ENCODE measurements around the gene MGMT. TPM values are rescaled to one million over a fixed set of nuclear protein-coding genes. Genes with fewer than 3 reads are reported as not detected.

The MGMT gene
- total RNA-seq, 2 donors from 2014 or later = 18.7 to 22.4 TPM

DNA sequence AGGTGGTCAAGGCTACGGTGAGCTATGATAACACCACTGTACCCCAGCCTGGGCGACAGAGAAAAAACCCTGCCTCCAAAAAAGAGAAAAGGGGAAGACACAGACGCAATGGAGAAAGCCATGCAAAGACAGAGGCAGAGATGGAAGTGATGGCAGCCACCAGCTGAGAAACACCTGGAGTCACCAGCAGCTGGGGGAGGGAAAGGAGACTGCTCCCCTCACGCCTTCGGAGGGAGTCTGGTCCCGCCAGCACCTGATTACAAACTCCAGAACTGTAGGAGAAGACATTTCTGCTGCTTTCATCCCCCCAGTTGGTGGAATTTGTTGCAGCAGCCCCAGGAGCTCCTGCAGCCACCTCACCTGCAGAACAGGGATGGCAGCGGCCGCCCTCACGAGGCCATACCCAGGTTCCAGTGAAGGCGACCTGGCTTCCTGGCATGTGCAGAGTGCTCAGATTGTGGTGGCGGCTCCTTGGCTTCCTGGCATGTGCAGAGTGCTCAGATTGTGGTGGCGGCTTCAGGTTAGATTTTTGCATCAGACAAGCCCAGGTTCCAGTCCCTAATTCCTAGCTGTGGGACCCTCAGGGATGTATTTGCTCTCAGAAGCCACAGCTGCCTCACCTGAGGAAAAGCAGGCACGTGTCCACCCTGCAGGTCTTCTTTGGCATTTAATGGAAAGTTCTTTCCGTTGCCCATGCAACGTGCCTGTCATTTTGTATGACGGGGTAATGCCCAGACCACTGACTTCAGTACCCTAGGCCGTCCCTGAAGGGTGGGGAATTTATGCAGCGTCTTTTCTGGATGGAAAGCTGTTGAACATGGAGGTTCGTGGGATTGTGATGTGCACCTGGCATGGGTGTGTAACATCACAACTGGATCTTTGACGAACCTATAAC, 314.1 kb downstream of the MGMT start:
- H3K27ac Mint-ChIP-seq = no peak overlapping the region
- no peak overlapping the region for H3K4me3 Mint-ChIP-seq
- no peaks in the 10 kb centered on the region for H3K27me3 Mint-ChIP-seq
- H3K36me3 Mint-ChIP-seq (ENCODE audit: low read depth) = no peaks in the 10 kb centered on the region
- ATAC-seq (replicated peaks) = no peak
- H3K9me3 Mint-ChIP-seq = peaks cover 17% of the 10 kb centered on the region
- no peaks in the 10 kb centered on the region for H3K4me1 Mint-ChIP-seq

DNA sequence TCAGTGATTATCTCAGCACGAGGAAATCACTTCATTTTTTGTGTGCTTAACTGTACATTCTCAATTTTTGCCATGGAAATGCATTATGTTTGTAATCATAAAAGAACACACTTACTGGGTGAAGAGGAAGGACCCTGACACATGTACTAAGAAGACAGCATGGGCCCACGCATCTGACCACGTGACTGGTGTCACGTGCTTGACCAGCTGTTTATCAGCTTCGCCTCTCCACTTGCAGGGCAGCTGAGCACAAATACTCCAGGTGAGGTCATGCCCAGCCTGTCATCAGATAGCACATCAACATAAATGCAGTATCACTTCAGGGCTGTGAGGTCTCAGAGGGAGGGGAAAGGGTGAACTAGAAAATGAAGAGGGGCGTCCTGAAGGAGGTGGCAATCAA, 317.2 kb downstream of the MGMT start:
- H3K9me3 Mint-ChIP-seq = peaks cover 14% of the 10 kb centered on the region
- no peaks in the 10 kb centered on the region for H3K27me3 Mint-ChIP-seq
- H3K4me3 Mint-ChIP-seq = no peak overlapping the region
- ATAC-seq (replicated peaks) = no peak
- H3K4me1 Mint-ChIP-seq = no peaks in the 10 kb centered on the region
- no peaks in the 10 kb centered on the region for H3K36me3 Mint-ChIP-seq (ENCODE audit: low read depth)
- H3K27ac Mint-ChIP-seq = no peak overlapping the region

DNA sequence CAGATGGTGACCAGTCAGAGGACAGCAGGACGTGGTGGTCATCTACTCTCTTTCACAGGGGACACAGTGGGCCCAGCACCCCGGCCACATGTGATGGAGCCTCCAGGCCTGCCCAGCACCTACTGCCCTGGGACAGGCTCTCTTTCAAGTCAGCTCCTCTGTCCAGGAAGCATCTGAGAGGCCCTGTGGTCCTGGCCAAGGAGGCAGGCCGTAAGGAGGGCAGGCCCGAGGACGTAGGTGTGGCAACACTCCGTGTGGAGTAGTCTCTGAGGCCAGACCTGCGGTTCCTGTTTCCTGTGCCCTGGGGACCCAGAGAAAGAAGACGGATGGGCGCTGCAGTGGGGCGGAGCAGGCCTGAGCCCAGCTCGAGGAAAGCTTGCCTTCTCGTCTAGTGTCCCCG, 317.9 kb downstream of the MGMT start:
- ATAC-seq (replicated peaks) = no peak
- H3K36me3 Mint-ChIP-seq (ENCODE audit: low read depth) = no peaks in the 10 kb centered on the region
- H3K27ac Mint-ChIP-seq = no peak overlapping the region
- no peaks in the 10 kb centered on the region for H3K4me1 Mint-ChIP-seq
- no peak overlapping the region for H3K4me3 Mint-ChIP-seq
- H3K27me3 Mint-ChIP-seq = no peaks in the 10 kb centered on the region
- H3K9me3 Mint-ChIP-seq = peaks cover 14% of the 10 kb centered on the region

DNA sequence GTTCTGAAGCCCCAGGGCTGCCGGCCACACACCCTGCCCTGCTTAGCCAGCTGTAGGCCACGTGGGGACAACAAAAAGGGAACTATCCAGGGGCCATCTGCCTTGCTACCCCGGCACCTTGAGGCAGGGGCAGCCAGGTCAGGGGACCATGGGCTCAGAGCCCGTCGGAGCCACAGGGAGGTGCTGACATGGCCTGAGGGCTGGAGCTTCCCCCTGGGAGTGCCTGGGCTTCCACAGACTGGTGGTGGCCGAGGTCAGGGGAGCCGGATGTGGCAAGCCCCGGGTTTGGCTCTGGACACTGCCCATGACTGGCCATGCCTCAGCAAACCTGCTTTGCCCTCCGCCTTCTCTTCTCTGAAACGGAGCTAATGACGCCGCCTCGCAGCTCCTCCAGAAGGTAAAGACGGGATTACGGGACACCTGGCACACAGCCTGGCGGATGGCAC, 318.5 kb downstream of the MGMT start:
- Mint-ChIP-seq H3K4me1 (no peaks in the 10 kb centered on the region), H3K4me3 (no peak overlapping the region), H3K36me3 (ENCODE audit: low read depth) (no peaks in the 10 kb centered on the region), H3K9me3 (peaks cover 14% of the 10 kb centered on the region), H3K27ac (no peak overlapping the region), H3K27me3 (no peaks in the 10 kb centered on the region)
- no peak for ATAC-seq (replicated peaks)

DNA sequence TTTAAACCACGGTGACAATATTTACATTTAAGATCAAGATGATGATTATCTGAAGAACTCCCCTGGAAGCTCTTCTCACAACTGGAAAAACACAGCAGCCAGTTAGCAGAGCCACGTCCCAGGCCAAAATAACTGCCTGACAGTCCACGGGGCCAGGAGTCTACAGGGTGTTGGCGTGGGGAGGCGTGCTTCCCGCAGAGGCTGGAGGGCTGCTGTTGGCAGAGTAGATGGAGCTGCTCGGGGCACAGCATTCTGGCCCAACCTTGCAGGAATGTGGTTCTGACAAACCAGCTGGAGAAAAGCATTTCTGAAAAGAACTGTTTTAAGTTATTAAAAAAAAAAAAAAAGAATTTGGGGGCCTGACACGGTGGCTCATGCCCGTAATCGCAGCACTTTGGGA, 319.2 kb downstream of the MGMT start:
- no peak overlapping the region for H3K4me3 Mint-ChIP-seq
- no peak overlapping the region for H3K27ac Mint-ChIP-seq
- H3K9me3 Mint-ChIP-seq = peaks cover 17% of the 10 kb centered on the region
- H3K27me3 Mint-ChIP-seq = no peaks in the 10 kb centered on the region
- ATAC-seq (replicated peaks) = no peak
- H3K4me1 Mint-ChIP-seq = no peaks in the 10 kb centered on the region
- H3K36me3 Mint-ChIP-seq (ENCODE audit: low read depth) = no peaks in the 10 kb centered on the region

DNA sequence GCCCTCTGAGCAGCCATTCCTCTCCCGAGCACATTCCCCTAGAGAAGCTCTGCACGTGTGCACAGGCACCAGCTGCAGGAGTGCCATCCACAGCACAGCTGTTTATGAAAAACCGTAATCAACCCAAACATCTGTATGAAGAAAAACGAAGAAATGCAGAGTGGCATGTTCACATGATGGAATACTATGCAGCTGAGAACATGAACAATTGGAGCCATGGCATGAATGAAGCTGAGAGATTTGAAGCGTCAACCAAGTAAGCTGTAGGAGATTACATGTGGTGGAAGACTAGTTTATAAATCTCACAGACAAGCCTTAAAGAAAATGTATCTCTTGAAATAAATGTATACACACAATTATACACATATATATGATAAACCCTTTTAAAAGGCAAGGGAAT, 320.5 kb downstream of the MGMT start:
- Mint-ChIP-seq H3K4me1 (no peaks in the 10 kb centered on the region), H3K9me3 (peaks cover 28% of the 10 kb centered on the region), H3K4me3 (no peak overlapping the region), H3K36me3 (ENCODE audit: low read depth) (no peaks in the 10 kb centered on the region), H3K27ac (no peak overlapping the region), H3K27me3 (no peaks in the 10 kb centered on the region)
- ATAC-seq (replicated peaks) = no peak

DNA sequence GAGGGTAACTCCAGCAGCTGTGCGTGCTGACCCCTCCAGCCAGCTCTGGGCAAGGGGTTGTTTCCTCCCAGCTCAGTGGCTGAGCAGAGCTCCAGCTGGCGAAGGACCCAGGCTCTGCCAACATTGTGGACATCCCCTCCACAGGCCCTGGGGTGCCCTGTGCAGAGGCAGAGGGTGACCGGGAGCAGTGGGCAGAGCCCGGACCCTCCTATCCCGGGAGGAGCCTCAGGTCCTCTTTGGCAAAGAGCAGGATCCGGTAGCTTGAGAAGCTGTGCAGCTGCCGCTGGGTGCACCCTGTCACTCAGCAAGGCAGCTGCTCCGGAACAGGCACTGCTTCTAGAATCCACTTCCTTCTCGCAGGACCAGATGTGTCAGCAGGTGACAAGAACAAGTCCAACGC, 321.2 kb downstream of the MGMT start:
- no peak for ATAC-seq (replicated peaks)
- H3K27ac Mint-ChIP-seq = no peak overlapping the region
- H3K4me3 Mint-ChIP-seq = no peak overlapping the region
- no peaks in the 10 kb centered on the region for H3K36me3 Mint-ChIP-seq (ENCODE audit: low read depth)
- H3K27me3 Mint-ChIP-seq = no peaks in the 10 kb centered on the region
- H3K4me1 Mint-ChIP-seq = no peaks in the 10 kb centered on the region
- H3K9me3 Mint-ChIP-seq = peaks cover 32% of the 10 kb centered on the region

DNA sequence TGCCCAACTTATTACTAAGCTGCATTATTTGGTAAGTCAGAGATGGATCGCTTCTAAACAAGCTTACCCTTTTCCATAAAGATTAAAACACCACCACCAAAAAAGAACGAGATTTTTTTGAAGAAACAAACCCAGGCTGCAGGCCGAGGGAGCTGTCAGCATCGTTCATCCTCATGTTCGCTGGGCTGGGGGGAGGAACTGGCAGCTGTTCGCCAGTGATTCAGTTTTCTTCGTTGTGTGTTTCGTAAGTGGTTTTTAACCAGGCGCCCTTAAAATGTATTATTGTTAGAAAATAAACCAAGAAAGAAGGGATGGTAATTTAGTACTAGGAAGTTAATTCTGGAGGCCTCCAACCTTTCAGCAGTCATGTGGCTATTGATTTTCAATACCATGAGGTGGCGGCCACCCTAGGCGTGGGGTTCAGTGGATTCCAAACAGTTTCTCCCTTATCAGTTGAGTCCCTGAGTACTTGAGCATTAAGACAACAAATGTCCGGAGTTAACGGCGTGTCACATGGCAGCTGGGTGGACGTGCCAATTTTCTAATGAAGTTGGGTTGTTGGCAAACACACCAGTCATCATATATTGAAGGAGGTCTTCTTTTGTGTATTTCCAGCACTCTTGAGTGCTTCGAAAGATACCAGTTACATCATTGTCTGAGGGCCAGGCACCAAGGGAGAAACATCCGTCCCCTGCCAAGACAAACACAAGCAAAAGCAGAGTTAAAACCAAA, 323.8 kb downstream of the MGMT start:
- no peak for ATAC-seq (replicated peaks)
- Mint-ChIP-seq H3K9me3 (peaks cover 28% of the 10 kb centered on the region), H3K36me3 (ENCODE audit: low read depth) (no peaks in the 10 kb centered on the region)

DNA sequence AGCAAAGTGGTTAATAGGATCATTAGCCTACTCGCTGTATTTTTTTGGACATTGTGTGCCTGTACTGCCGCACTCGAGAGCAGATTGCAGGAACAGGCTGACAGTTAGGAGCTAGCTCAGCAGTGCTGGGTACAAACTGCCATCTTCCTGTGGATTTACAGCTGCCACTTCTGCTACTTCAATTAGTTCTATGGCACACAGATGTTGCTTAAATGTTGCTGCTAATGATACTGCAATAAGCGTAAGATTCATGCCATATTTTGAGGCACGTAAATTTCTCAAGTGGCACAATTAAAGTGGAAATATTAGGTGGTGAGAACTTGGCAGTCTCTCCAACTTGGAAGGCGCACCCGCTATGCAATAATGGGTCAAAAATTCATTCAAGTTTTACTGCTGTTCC, 325.1 kb downstream of the MGMT start:
- Mint-ChIP-seq H3K4me3 (no peak overlapping the region), H3K27ac (no peak overlapping the region), H3K27me3 (no peaks in the 10 kb centered on the region), H3K4me1 (no peaks in the 10 kb centered on the region), H3K36me3 (ENCODE audit: low read depth) (no peaks in the 10 kb centered on the region), H3K9me3 (peaks cover 24% of the 10 kb centered on the region)
- ATAC-seq (replicated peaks) = no peak

More for the DNA sequence above, 323.8 kb downstream of the MGMT start:
- H3K4me1 Mint-ChIP-seq = no peaks in the 10 kb centered on the region
- no peak overlapping the region for H3K27ac Mint-ChIP-seq
- H3K27me3 Mint-ChIP-seq = no peaks in the 10 kb centered on the region
- no peak overlapping the region for H3K4me3 Mint-ChIP-seq

DNA sequence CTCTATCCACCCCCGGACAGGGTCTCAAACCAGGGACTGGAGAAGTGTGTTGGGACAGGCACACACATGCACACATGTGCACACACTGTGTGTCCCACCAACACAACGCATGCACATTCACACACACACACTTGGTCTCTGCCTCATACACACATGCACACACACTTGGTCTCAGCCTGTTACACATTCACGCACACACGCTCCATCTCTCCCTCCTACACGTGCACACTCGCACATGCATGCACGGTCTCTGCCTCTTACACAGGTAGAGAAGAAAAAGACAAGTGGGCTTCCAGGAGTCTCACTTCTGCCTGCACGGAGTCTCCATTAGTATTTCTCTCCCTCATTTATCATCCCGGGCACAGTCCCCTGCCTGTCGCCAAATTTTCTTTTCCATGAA, 325.8 kb downstream of the MGMT start:
- Mint-ChIP-seq H3K27me3 (no peaks in the 10 kb centered on the region), H3K4me1 (no peaks in the 10 kb centered on the region), H3K9me3 (peaks cover 19% of the 10 kb centered on the region), H3K36me3 (ENCODE audit: low read depth) (no peaks in the 10 kb centered on the region), H3K4me3 (no peak overlapping the region), H3K27ac (no peak overlapping the region)
- no peak for ATAC-seq (replicated peaks)

DNA sequence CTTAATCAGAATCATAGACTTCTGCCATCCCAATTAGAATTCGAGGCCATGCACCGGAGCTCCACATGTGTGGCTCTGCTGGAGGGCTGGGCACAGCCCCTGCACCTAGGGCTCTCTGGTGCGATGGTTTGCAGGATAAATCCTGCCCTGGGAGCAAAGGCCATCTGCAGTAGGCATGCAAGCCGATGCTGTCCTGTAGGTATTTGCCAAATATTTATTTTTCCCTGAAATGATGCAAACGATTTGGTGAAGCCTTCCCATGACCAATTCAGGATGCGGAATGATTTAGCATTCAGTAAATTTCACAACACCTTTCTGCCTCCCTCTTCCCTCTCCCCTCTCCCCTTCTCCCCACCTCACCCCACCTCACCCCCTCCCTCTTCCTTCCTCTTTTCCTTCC, 326.4 kb downstream of the MGMT start:
- H3K36me3 Mint-ChIP-seq (ENCODE audit: low read depth) = no peaks in the 10 kb centered on the region
- H3K27ac Mint-ChIP-seq = no peak overlapping the region
- ATAC-seq (replicated peaks) = no peak
- no peaks in the 10 kb centered on the region for H3K4me1 Mint-ChIP-seq
- no peaks in the 10 kb centered on the region for H3K27me3 Mint-ChIP-seq
- H3K4me3 Mint-ChIP-seq = no peak overlapping the region
- H3K9me3 Mint-ChIP-seq = peaks cover 19% of the 10 kb centered on the region

DNA sequence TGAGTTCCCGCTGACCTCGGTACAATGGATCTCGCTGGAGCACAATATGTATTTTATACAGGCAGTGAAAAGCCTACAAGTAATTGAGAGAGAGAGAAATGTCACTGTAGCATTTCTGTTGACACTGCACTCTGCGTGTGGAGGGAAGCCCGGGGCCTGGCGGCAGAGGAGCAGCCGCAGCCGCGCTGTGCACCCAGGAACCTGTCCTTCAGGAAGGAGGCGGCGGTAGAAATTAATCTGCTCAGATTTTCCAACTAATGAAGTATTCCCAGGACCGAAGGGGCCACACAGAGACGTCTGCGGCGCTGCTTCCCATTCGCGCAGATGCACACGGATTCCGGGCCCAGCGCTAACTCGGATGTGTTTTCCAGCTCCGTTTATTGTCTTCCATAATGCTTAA, 327.0 kb downstream of the MGMT start:
- Mint-ChIP-seq H3K4me3 (no peak overlapping the region), H3K27me3 (no peaks in the 10 kb centered on the region), H3K27ac (no peak overlapping the region), H3K4me1 (no peaks in the 10 kb centered on the region), H3K9me3 (peaks cover 19% of the 10 kb centered on the region), H3K36me3 (ENCODE audit: low read depth) (no peaks in the 10 kb centered on the region)
- no peak for ATAC-seq (replicated peaks)

DNA sequence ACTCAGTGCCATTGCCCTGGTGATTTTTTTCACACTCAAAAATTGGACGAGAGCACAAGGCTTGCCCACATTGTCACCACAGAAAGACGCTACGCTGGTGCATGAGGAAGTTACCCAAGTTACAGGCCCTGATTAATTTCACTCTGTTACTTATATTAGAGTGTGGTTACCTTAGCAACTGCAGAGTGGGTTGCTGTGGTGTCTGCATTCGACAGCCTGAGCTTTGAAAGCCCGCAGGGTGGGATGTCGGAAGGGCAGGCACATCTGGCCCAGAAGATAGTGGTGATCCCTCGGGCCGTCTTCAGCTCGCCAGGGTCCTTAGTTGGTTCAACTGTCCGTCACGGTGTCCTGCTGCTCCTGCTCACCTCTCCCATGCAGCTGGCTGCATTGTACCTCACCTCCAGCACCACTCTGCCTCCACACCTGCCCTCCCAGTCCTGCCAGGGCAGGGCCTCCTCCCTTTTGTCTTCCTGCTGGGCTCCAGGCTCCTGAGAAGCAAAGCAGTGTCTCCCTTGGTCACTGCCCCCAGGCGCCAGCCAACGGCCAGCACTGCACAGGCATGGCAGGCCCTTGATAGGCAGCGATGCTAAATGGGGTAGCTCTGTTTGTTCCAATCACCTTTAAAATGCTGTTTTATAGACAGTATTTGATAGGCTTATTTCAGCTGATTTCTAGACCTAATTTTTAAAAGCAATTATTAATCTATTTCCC, 329.8 kb downstream of the MGMT start:
- no peaks in the 10 kb centered on the region for H3K4me1 Mint-ChIP-seq
- no peak overlapping the region for H3K4me3 Mint-ChIP-seq
- H3K27ac Mint-ChIP-seq = no peak overlapping the region
- H3K9me3 Mint-ChIP-seq = peaks cover 10% of the 10 kb centered on the region
- ATAC-seq (replicated peaks) = no peak
- H3K36me3 Mint-ChIP-seq (ENCODE audit: low read depth) = no peaks in the 10 kb centered on the region
- no peaks in the 10 kb centered on the region for H3K27me3 Mint-ChIP-seq

DNA sequence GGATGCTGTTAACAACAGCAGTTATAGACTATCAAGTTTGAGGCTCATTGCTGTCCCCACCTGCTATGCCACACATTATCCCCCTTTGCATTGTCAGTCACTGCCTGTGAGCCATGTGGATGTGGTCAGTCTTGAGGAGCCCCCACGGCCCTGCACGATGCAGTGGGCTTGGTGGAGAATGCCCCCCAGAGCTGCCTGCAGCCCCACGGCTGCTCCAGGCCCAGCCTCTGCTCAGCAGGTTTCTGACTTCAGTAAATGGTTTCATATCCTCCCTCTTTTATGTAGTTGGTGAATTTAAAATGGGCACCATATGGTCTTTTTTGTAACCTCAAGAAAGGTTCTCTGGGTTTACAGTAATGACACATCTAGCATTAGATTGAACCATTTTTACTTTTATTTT, 332.9 kb downstream of the MGMT start:
- H3K27ac Mint-ChIP-seq = no peak overlapping the region
- peaks cover 23% of the 10 kb centered on the region for H3K9me3 Mint-ChIP-seq
- no peaks in the 10 kb centered on the region for H3K36me3 Mint-ChIP-seq (ENCODE audit: low read depth)
- H3K4me3 Mint-ChIP-seq = no peak overlapping the region
- no peaks in the 10 kb centered on the region for H3K27me3 Mint-ChIP-seq
- no peaks in the 10 kb centered on the region for H3K4me1 Mint-ChIP-seq
- no peak for ATAC-seq (replicated peaks)
